ENCODE data around the gene SCAND1.

The SCAND1 gene

GRCh38 chr20:35904982-35905663, 49.2 kb downstream of the SCAND1 start:
- DNase-seq (ENCODE audit: low spot score): no peak

- no peak for DNase-seq (ENCODE audit: low spot score)
These were observed 50.5 kb downstream of the SCAND1 start for GRCh38 chr20:35903843-35904242.

Measured in NAMALWA (cell line).